HEK293 (cell line): ENCODE results near the gene HS1BP3.

ENCODE experiments used
- CTCF ChIA-PET: fragments of 350-600 bp; formaldehyde crosslinking; extraction: SDS; loops from one replicate; lab custom pipeline; 2021; ENCODE audit warnings: antibody characterized with exemption; lab: Yijun Ruan, JAX
- POLR2A ChIA-PET: fragments of 300-600 bp; formaldehyde crosslinking; extraction: SDS; loops from one replicate; lab custom pipeline; 2020; ENCODE audit warnings: antibody characterized with exemption, inconsistent platforms; lab: Yijun Ruan, JAX
- H3K27ac ChIP-seq: fragments of 200-500 bp; sonication (Bioruptor generic); 2 replicates; pipeline ENCODE4 v1.5.1; 2014; ENCODE audit warnings: low read depth, low read length, control low read depth, inconsistent platforms; ENCODE audit errors: extremely low read depth
- H3K36me3 ChIP-seq, 2 experiments: fragments of 200-500 bp in 1 of 2; sonication (Bioruptor generic) in 1 of 2; 1 replicate in 1 of 2; 2 replicates in 1 of 2; pipeline ENCODE4 v1.5.1; 2014 to 2017; ENCODE audit warnings: inconsistent platforms in 2 of 2, low read length in 2 of 2; ENCODE audit not compliant: control insufficient read depth in 2 of 2, insufficient read depth in 1 of 2
- H3K4me1 ChIP-seq: fragments of 200-500 bp; sonication (Bioruptor generic); 2 replicates; pipeline ENCODE4 v1.5.1; 2014; ENCODE audit warnings: mild to moderate bottlenecking, low read length, inconsistent platforms; ENCODE audit not compliant: control insufficient read depth, insufficient read depth
- H3K4me3 ChIP-seq: 2 replicates; pipeline ENCODE4 v1.5.1; 2011; ENCODE audit warnings: low read depth, mild to moderate bottlenecking, control low read depth, low read length, moderate library complexity
- H3K9me3 ChIP-seq: fragments of 200-500 bp; sonication (Bioruptor generic); 2 replicates; pipeline ENCODE4 v1.5.1; 2014; ENCODE audit warnings: low read depth, low read length, inconsistent platforms; ENCODE audit not compliant: control insufficient read depth, insufficient read depth
- AEBP2 ChIP-seq: fragments of 450-650 bp; formaldehyde crosslinking; IDR thresholded peaks from 2 replicates; pipeline ENCODE4 v1.5.1; 2016; ENCODE audit warnings: missing biosample characterization, missing genetic modification characterization, borderline replicate concordance
- ATF2 ChIP-seq: fragments of 450-650 bp; formaldehyde crosslinking; IDR thresholded peaks from 2 replicates; pipeline ENCODE4 v1.5.1; 2016; ENCODE audit warnings: missing biosample characterization, missing genetic modification characterization, low read depth
- KLF17 ChIP-seq: fragments of 450-650 bp; formaldehyde crosslinking; IDR thresholded peaks from 2 replicates; pipeline ENCODE4 v1.5.1; 2016; ENCODE audit warnings: missing biosample characterization, missing genetic modification characterization
- OVOL3 ChIP-seq: fragments of 450-650 bp; formaldehyde crosslinking; IDR thresholded peaks from 2 replicates; pipeline ENCODE4 v1.5.1; 2016; ENCODE audit warnings: missing biosample characterization, missing genetic modification characterization
- SP2 ChIP-seq: fragments of 450-650 bp; formaldehyde crosslinking; IDR thresholded peaks from 2 replicates; pipeline ENCODE4 v1.5.1; 2016; ENCODE audit warnings: missing biosample characterization, missing genetic modification characterization
- ZBTB17 ChIP-seq: fragments of 450-650 bp; formaldehyde crosslinking; IDR thresholded peaks from 2 replicates; pipeline ENCODE4 v1.5.1; 2016; ENCODE audit warnings: missing biosample characterization, missing genetic modification characterization
- ZBTB8A ChIP-seq: fragments of 450-650 bp; formaldehyde crosslinking; IDR thresholded peaks from 2 replicates; pipeline ENCODE4 v1.5.1; 2016; ENCODE audit warnings: missing biosample characterization, missing genetic modification characterization
- ZFP41 ChIP-seq: fragments of 450-650 bp; formaldehyde crosslinking; IDR thresholded peaks from 2 replicates; pipeline ENCODE4 v1.5.1; 2016; ENCODE audit warnings: missing biosample characterization, missing genetic modification characterization, borderline replicate concordance
- ZNF148 ChIP-seq: fragments of 450-650 bp; formaldehyde crosslinking; IDR thresholded peaks from 2 replicates; pipeline ENCODE4 v1.5.0; 2017; ENCODE audit warnings: missing biosample characterization, missing genetic modification characterization, borderline replicate concordance
- ZNF174 ChIP-seq: fragments of 450-650 bp; formaldehyde crosslinking; IDR thresholded peaks from 2 replicates; pipeline ENCODE4 v1.5.0; 2017; ENCODE audit warnings: missing biosample characterization, mild to moderate bottlenecking, missing genetic modification characterization
- ZNF175 ChIP-seq: fragments of 450-650 bp; formaldehyde crosslinking; IDR thresholded peaks from 2 replicates; pipeline ENCODE4 v1.5.1; 2016; ENCODE audit warnings: missing biosample characterization, missing genetic modification characterization
- ZNF18 ChIP-seq: fragments of 450-650 bp; formaldehyde crosslinking; IDR thresholded peaks from 2 replicates; pipeline ENCODE4 v1.5.1; 2016; ENCODE audit warnings: missing biosample characterization, missing genetic modification characterization
- ZNF24 ChIP-seq: fragments of 450-650 bp; formaldehyde crosslinking; IDR thresholded peaks from 2 replicates; pipeline ENCODE4 v1.5.1; 2016; ENCODE audit warnings: missing biosample characterization, missing genetic modification characterization
- ZNF266 ChIP-seq: fragments of 450-650 bp; formaldehyde crosslinking; IDR thresholded peaks from 2 replicates; pipeline ENCODE4 v1.5.1; 2016; ENCODE audit warnings: missing biosample characterization, missing genetic modification characterization, low read depth
- ZNF433 ChIP-seq: fragments of 450-650 bp; formaldehyde crosslinking; IDR thresholded peaks from 2 replicates; pipeline ENCODE4 v1.5.1; 2016; ENCODE audit warnings: missing biosample characterization, missing genetic modification characterization, low read depth
- ZNF580 ChIP-seq: fragments of 450-650 bp; formaldehyde crosslinking; IDR thresholded peaks from 2 replicates; pipeline ENCODE4 v1.5.1; 2016; ENCODE audit warnings: missing biosample characterization, missing genetic modification characterization
- ZNF600 ChIP-seq: fragments of 450-650 bp; formaldehyde crosslinking; IDR thresholded peaks from 2 replicates; pipeline ENCODE4 v1.5.1; 2016; ENCODE audit warnings: missing biosample characterization, missing genetic modification characterization
- ZNF626 ChIP-seq: fragments of 450-650 bp; sonication (Bioruptor Pico); formaldehyde crosslinking; IDR thresholded peaks from 2 replicates; pipeline ENCODE4 v1.5.1; 2018; ENCODE audit warnings: missing biosample characterization, missing genetic modification characterization, inconsistent platforms
- ZNF645 ChIP-seq: fragments of 450-650 bp; formaldehyde crosslinking; IDR thresholded peaks from 2 replicates; pipeline ENCODE4; 2016; ENCODE audit warnings: missing biosample characterization, missing genetic modification characterization
- ZNF704 ChIP-seq: fragments of 450-650 bp; formaldehyde crosslinking; IDR thresholded peaks from 2 replicates; pipeline ENCODE4 v1.5.1; 2016; ENCODE audit warnings: missing biosample characterization, missing genetic modification characterization
- ZNF776 ChIP-seq: fragments of 450-650 bp; formaldehyde crosslinking; IDR thresholded peaks from 2 replicates; pipeline ENCODE4 v1.5.0; 2017; ENCODE audit warnings: missing biosample characterization, missing genetic modification characterization, borderline replicate concordance
- ZNF830 ChIP-seq: fragments of 450-650 bp; IDR thresholded peaks from 2 replicates; pipeline ENCODE4 v1.5.0; 2018; ENCODE audit warnings: missing biosample characterization, missing genetic modification characterization, low read depth, mild to moderate bottlenecking, moderate library complexity
- ZSCAN16 ChIP-seq: fragments of 450-650 bp; formaldehyde crosslinking; IDR thresholded peaks from 2 replicates; pipeline ENCODE4 v1.5.1; 2016; ENCODE audit warnings: missing biosample characterization, missing genetic modification characterization

Gene HS1BP3

GRCh38 chr2:20606198-20606597 is 44.7 kb downstream of the HS1BP3 start:
- no peak overlapping the region for H3K4me3 ChIP-seq
- ChIA-PET CTCF (interaction anchor here (0.7 to 2.3 kb wide), 2 partner anchors 11 to 81 kb away, joined by 3 to 9 read pairs; no protein-coding TSS in a partner anchor), POLR2A (no interaction called here)
- H3K4me1 ChIP-seq: no peaks in the 10 kb centered on the region
- no peaks in the 10 kb centered on the region for H3K9me3 ChIP-seq
- H3K27ac ChIP-seq: no peak overlapping the region
- H3K36me3 ChIP-seq: no peaks in the 10 kb centered on the region
- TF ChIP-seq ZNF626 (tag by site-specific recombination) (no peak), ZNF148 (tag by site-specific recombination) (no peak), ZNF18 (tag by site-specific recombination) (no peak), ATF2 (tag by site-specific recombination) (no peak), ZNF704 (tag by site-specific recombination) (no peak), ZBTB8A (no peak), ZNF580 (tag by site-specific recombination) (no peak), ZFP41 (tag by site-specific recombination) (no peak), SP2 (no peak), ZNF433 (no peak), ZNF175 (tag by site-specific recombination) (no peak), ZBTB17 (tag by site-specific recombination) (no peak), ZNF776 (tag by site-specific recombination) (no peak), ZSCAN16 (tag by site-specific recombination) (no peak), ZNF830 (tag by site-specific recombination) (no peak)

- Histone ChIP-seq H3K9me3 (no peaks in the 10 kb centered on the region), H3K27ac (no peak overlapping the region), H3K4me1 (no peaks in the 10 kb centered on the region), H3K4me3 (no peak overlapping the region), H3K36me3 (no peaks in the 10 kb centered on the region)
- POLR2A ChIA-PET: interaction anchor here (1.3 kb wide), 1 partner anchor 158 kb away, joined by 3 read pairs; the partner anchor contains the start of gene RHOB
- CTCF ChIA-PET: interaction anchor here (0.6 to 2.3 kb wide), 4 partner anchors 8 to 56 kb away, joined by 3 to 9 read pairs (median 3); no protein-coding TSS in a partner anchor
- TF ChIP-seq KLF17 (tag by site-specific recombination) (no peak), ZNF645 (tag by site-specific recombination) (no peak), ZNF704 (tag by site-specific recombination) (no peak), ZNF174 (tag by site-specific recombination) (no peak), OVOL3 (tag by site-specific recombination) (no peak), ZNF175 (tag by site-specific recombination) (no peak), ZNF266 (no peak), ZNF24 (tag by site-specific recombination) (no peak), AEBP2 (no peak), ZNF600 (tag by site-specific recombination) (no peak)
Observed at GRCh38 chr2:20604951-20605381, 45.9 kb downstream of the HS1BP3 start.
